HUES6 (cell line): ENCODE data around the gene WSCD2.

Experiments
- H3K27ac ChIP-seq: 2 replicates; pipeline ENCODE4 v1.7.0; 2013; ENCODE audit warnings: low read depth, mild to moderate bottlenecking, low read length, inconsistent platforms
- H3K27me3 ChIP-seq: 2 replicates; pipeline ENCODE4 v1.6.1; 2013; ENCODE audit warnings: low read length; ENCODE audit not compliant: control insufficient read depth, insufficient read depth
- H3K36me3 ChIP-seq: 2 replicates; pipeline ENCODE4 v1.6.1; 2013; ENCODE audit warnings: low read length; ENCODE audit not compliant: control insufficient read depth, insufficient read depth
- H3K4me1 ChIP-seq: 2 replicates; pipeline ENCODE4 v1.6.1; 2013; ENCODE audit warnings: low read length; ENCODE audit not compliant: control insufficient read depth, insufficient read depth
- H3K4me3 ChIP-seq: 2 replicates; pipeline ENCODE4 v1.5.1; 2013; ENCODE audit warnings: low read depth, low read length
- H3K9ac ChIP-seq: one replicate; pipeline ENCODE4 v1.6.1; 2013; ENCODE audit warnings: mild to moderate bottlenecking, low read length
- H3K9me3 ChIP-seq: 2 replicates; pipeline ENCODE4 v1.6.1; 2013; ENCODE audit warnings: low read depth, low read length; ENCODE audit not compliant: control insufficient read depth, insufficient read depth

WSCD2 gene

GRCh38 chr12:108194585-108194984 lies 65.5 kb downstream of the WSCD2 start:
- no peaks in the 10 kb centered on the region for H3K36me3 ChIP-seq
- H3K4me3 ChIP-seq: no peak overlapping the region
- no peaks in the 10 kb centered on the region for H3K9me3 ChIP-seq
- no peaks in the 10 kb centered on the region for H3K27me3 ChIP-seq
- no peak overlapping the region for H3K9ac ChIP-seq
- no peak overlapping the region for H3K27ac ChIP-seq
- 0 out of 2 replicates have a peak, but pooled peaks cover 6% of the 10 kb centered on the region for H3K4me1 ChIP-seq

DNA sequence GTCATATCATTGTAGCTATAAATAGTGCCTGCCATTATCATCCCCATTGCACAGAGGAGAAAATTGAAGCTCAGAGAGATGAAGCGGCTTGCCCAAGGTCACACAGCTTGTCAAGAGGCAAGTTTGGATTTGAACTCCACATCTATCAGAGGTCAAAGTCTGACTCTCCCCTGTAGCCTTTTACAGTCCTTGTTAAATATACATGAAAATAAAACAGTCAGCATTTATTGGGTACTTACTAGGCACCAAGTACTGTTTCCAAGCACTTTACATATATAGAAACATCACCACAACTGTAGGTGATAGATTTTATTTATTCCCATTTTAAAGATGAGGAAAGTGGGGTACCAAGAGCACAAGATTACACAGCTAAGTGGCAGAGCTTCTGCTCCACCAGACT lies 67.2 kb downstream of the WSCD2 start:
- no peak overlapping the region for H3K27ac ChIP-seq
- no peaks in the 10 kb centered on the region for H3K9me3 ChIP-seq
- no peak overlapping the region for H3K9ac ChIP-seq
- H3K36me3 ChIP-seq: no peaks in the 10 kb centered on the region
- H3K27me3 ChIP-seq: no peaks in the 10 kb centered on the region
- H3K4me3 ChIP-seq: no peak overlapping the region
- H3K4me1 ChIP-seq: 0 out of 2 replicates have a peak, but pooled peaks cover 6% of the 10 kb centered on the region

- no peak overlapping the region for H3K27ac ChIP-seq
- no peaks in the 10 kb centered on the region for H3K27me3 ChIP-seq
- H3K36me3 ChIP-seq: no peaks in the 10 kb centered on the region
- H3K4me1 ChIP-seq: 0 out of 2 replicates have a peak, but pooled peaks cover 1% of the 10 kb centered on the region
- H3K9me3 ChIP-seq: no peaks in the 10 kb centered on the region
- H3K4me3 ChIP-seq: no peak overlapping the region
- no peak overlapping the region for H3K9ac ChIP-seq
Measured at GRCh38 chr12:108196921-108197320, 67.8 kb downstream of the WSCD2 start.

GRCh38 chr12:108198043-108198442 lies 69.0 kb downstream of the WSCD2 start:
- Histone ChIP-seq H3K27ac (no peak overlapping the region), H3K9me3 (peaks cover under 1% of the 10 kb centered on the region; the same call in 1 of the 2 replicates), H3K4me1 (no peaks in the 10 kb centered on the region), H3K4me3 (no peak overlapping the region), H3K9ac (no peak overlapping the region), H3K36me3 (no peaks in the 10 kb centered on the region), H3K27me3 (no peaks in the 10 kb centered on the region)

DNA sequence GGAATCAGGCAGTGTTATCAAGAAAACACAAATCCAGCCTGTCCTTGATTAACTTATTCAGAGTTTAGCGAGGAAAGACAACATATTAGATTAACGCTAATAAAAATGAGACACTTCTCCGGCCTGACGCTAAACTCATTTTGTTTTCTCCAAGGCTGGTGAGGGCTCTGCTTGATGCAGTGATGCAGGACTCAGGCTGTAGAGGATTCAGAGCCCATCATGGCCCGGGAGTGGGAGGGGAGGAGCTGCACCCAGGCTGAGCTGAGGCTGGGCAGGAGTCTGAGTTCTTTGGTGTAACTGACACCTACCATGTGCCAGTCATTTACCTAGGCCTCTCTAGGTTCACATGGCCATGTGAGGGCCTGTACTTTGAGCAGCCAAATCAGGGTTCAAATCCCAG lies 70.0 kb downstream of the WSCD2 start:
- Histone ChIP-seq H3K27ac (no peak overlapping the region), H3K27me3 (no peaks in the 10 kb centered on the region), H3K4me1 (no peaks in the 10 kb centered on the region), H3K9ac (no peak overlapping the region), H3K36me3 (no peaks in the 10 kb centered on the region), H3K4me3 (no peak overlapping the region), H3K9me3 (peaks cover 10% of the 10 kb centered on the region)

- H3K4me3 ChIP-seq: no peak overlapping the region
- no peaks in the 10 kb centered on the region for H3K27me3 ChIP-seq
- H3K9ac ChIP-seq: no peak overlapping the region
- peaks cover 10% of the 10 kb centered on the region for H3K9me3 ChIP-seq
- no peak overlapping the region for H3K27ac ChIP-seq
- H3K36me3 ChIP-seq: no peaks in the 10 kb centered on the region
- H3K4me1 ChIP-seq: no peaks in the 10 kb centered on the region
Measured at GRCh38 chr12:108201808-108202207, 72.7 kb downstream of the WSCD2 start.

GRCh38 chr12:108204117-108204987 lies 75.3 kb downstream of the WSCD2 start:
- Histone ChIP-seq H3K36me3 (no peaks in the 10 kb centered on the region), H3K9me3 (peaks cover 10% of the 10 kb centered on the region), H3K9ac (no peak overlapping the region), H3K4me1 (peaks cover 6% of the 10 kb centered on the region; the same call in 1 of the 2 replicates), H3K27ac (no peak overlapping the region), H3K4me3 (no peak overlapping the region), H3K27me3 (no peaks in the 10 kb centered on the region)

DNA sequence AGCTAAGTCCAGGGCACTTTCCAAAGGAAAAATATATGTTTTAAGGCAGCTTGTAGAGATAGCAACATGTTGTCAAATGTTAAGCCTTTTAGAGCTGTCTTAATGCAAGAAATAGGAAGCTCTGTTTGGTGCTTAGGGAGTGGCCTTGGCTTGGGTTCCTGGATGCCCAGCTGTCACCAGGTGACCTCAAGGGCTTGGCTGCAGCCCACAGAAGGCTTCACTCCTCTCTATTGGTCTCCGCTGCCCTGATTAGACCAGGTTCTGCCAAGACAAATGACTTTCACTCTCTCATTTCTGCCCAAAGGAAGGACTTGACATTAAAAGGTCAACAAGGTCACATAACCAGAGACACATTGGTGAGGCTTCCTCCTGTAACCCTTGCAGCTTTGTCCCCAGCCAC lies 76.8 kb downstream of the WSCD2 start:
- H3K36me3 ChIP-seq: no peaks in the 10 kb centered on the region
- H3K9ac ChIP-seq: no peak overlapping the region
- H3K4me1 ChIP-seq: peaks cover 14% of the 10 kb centered on the region
- no peaks in the 10 kb centered on the region for H3K27me3 ChIP-seq
- H3K4me3 ChIP-seq: no peak overlapping the region
- H3K9me3 ChIP-seq: peaks cover 10% of the 10 kb centered on the region
- no peak overlapping the region for H3K27ac ChIP-seq

DNA sequence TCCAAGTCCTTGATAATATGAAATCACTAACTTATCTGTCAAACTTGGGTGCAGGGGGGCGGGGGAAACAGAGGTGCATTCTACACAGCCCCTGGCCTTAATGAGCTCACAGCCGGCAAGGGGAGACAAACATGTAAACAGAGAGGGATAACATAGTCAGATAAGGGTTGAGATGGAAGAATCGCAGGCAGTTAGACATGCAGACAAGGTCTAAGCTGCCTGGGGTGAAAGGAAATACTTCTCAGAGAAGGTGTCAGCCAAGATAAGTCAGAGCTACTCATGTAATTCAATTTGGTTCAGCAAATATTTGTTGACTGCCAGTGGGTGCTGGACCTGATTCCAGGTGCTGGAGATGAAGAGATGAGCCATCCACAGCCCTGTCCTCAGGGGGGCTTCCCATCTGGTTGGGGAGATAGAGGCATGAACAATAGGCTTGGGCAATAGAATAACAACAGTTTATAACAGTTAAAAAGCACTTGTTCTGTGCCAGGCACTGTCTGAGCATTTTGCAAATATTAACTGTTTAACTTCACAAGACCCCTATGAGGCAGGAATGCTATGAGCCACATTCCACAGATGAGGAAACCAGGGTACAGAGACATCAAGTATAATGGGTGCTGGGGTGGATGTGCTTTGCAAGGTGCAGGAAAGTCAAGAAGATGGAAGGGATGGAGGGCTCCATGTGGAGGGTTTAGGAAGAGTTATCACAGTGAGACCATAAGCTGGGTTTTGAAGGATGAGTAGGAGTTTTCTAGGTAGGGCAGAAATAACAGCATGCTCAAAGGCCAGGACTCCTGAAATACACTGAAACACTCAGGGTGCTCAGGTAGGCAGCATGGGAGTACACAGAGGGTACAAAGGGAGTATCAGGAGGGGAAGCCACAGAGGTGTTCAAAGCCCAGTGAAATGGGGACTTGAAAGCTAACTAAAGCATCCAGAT lies 79.0 kb downstream of the WSCD2 start:
- H3K9me3 ChIP-seq: peaks cover 10% of the 10 kb centered on the region
- 0 out of 2 replicates have a peak, but pooled peaks cover 11% of the 10 kb centered on the region for H3K27me3 ChIP-seq
- H3K9ac ChIP-seq: no peak overlapping the region
- no peaks in the 10 kb centered on the region for H3K36me3 ChIP-seq
- H3K27ac ChIP-seq: no peak overlapping the region
- H3K4me3 ChIP-seq: no peak overlapping the region
- H3K4me1 ChIP-seq: peaks cover 19% of the 10 kb centered on the region

GRCh38 chr12:108210001-108210400 lies 80.9 kb downstream of the WSCD2 start:
- Histone ChIP-seq H3K9me3 (no peaks in the 10 kb centered on the region), H3K9ac (no peak overlapping the region)

GRCh38 chr12:108211157-108211556 lies 82.1 kb downstream of the WSCD2 start:
- Histone ChIP-seq H3K9ac (no peak overlapping the region), H3K27me3 (peaks cover 19% of the 10 kb centered on the region; the same call in 1 of the 2 replicates), H3K4me1 (peaks cover 19% of the 10 kb centered on the region), H3K4me3 (no peak overlapping the region), H3K36me3 (no peaks in the 10 kb centered on the region), H3K9me3 (no peaks in the 10 kb centered on the region), H3K27ac (no peak overlapping the region)

More at GRCh38 chr12:108210001-108210400, 80.9 kb downstream of the WSCD2 start:
- Histone ChIP-seq H3K36me3 (no peaks in the 10 kb centered on the region), H3K27ac (no peak overlapping the region), H3K4me3 (no peak overlapping the region), H3K4me1 (peaks cover 19% of the 10 kb centered on the region), H3K27me3 (peaks cover 19% of the 10 kb centered on the region; the same call in 1 of the 2 replicates)
